GM13976 (cell line): ENCODE measurements around the gene ARHGEF18.
"Not testable (repeated sequence)": the region's sequence is repeated elsewhere in the genome, so short reads cannot be mapped to it uniquely, and the experiment has no call there.

Experiments used
- DNase-seq: peaks from one replicate; pipeline ENCODE4 v3.0.0; 2012; ENCODE audit warnings: low spot score
- in situ Hi-C: fragments of 300-500 bp; cut with MboI; formaldehyde crosslinking; loops from one replicate; pipeline ENCODE4 v1.12.0; 2022; ENCODE audit warnings: low sequenced_read_pairs, mixed read lengths, inconsistent platforms; ENCODE audit not compliant: unreplicated experiment
- TF ChIP-seq, protein P1 (sequence below): IDR thresholded peaks from 2 replicates; pipeline ENCODE4 v1.5.1; 2012; ENCODE audit warnings: borderline replicate concordance, mild to moderate bottlenecking; ENCODE audit not compliant: insufficient read depth; ENCODE audit errors: extremely low read depth, missing control alignments, control extremely low read depth

The ARHGEF18 gene

DNA sequence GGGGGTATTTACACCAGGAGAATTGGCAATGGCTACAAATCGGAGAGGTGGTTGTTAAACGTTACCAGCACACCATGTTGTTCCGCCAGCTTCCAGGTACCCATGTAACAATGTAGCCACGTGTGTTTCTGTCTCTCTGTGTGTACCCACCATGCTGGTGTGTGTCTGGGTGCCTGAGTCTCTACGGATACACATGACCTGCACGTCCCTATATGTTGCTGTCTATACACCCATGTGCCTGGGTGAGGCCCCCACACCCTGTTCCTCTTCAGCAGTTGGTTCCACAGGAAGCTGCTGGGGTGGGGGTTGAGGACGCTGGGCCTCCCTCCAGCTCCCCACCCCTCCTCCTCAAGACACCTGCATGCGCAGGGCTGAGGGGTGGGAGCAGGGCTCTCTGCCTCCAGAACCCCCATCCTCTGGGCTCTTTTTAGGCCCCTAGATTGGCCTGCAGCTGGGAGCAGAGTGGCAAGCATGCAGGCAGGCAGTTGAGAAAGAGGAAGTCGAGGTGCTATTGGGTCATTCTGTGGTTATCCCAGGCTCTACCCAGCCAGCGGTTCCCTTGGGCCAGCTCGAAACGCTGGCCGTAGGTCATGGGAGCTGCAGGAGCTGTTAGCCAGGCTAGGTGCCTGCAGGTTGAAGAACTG is at the start of gene ARHGEF18:
TSS of gene ARHGEF18 (plus strand) at position 351 of the 644 bp plus-strand sequence. CDS start 13,954 bp downstream, outside the sequence.
- in situ Hi-C loops, result loop anchor here (25.0 kb wide), 1 partner anchor 211 kb away; no protein-coding TSS in a partner anchor
- TF ChIP-seq, protein P1, sequence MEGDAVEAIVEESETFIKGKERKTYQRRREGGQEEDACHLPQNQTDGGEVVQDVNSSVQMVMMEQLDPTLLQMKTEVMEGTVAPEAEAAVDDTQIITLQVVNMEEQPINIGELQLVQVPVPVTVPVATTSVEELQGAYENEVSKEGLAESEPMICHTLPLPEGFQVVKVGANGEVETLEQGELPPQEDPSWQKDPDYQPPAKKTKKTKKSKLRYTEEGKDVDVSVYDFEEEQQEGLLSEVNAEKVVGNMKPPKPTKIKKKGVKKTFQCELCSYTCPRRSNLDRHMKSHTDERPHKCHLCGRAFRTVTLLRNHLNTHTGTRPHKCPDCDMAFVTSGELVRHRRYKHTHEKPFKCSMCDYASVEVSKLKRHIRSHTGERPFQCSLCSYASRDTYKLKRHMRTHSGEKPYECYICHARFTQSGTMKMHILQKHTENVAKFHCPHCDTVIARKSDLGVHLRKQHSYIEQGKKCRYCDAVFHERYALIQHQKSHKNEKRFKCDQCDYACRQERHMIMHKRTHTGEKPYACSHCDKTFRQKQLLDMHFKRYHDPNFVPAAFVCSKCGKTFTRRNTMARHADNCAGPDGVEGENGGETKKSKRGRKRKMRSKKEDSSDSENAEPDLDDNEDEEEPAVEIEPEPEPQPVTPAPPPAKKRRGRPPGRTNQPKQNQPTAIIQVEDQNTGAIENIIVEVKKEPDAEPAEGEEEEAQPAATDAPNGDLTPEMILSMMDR, result no peak
- DNase-seq, result peak; percentile 68

DNA sequence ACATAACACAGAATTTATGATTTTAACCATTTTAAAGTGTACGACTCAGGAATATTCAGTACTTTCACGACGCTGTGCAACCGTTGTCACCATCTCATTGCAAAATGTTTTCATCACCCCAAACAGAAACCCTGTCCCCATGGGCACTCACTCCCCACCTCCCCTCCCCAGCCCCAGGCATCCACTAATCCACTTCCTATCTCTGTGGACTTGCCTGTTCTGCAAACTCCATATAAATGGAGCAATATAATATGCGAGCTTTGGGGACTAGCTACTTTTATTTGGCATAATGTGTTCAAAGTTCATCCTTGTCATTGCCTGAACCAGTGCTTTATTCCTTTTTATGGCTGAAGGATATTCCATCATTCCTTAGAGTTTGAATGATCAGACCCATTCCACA is 47.2 kb upstream of the ARHGEF18 start:
- DNase-seq, result no peak
- in situ Hi-C loops, result no loop called here
- TF ChIP-seq, protein P1, result no peak

DNA sequence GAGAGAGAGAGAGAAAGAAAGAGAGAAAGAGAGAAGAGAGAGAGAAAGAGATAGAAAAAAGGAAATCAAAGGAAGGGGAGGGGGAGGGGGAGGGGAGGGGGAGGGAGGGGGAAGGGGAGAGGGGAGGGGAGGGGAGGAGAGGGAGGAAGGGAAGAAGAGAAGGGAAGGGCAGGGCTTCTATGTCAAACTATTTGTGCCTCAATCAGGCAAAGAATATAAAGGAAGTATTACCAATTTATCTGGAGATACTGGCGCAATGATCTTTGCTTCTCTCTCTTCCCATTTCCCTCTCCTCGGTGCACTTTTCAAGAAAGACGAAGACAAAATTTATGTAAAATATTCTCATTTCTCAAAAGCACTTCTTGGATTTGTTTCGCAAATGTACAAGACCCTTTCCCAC is 45.3 kb upstream of the ARHGEF18 start:
- in situ Hi-C loops, result no loop called here
- TF ChIP-seq, protein P1, result no peak
- DNase-seq, result no peak

DNA sequence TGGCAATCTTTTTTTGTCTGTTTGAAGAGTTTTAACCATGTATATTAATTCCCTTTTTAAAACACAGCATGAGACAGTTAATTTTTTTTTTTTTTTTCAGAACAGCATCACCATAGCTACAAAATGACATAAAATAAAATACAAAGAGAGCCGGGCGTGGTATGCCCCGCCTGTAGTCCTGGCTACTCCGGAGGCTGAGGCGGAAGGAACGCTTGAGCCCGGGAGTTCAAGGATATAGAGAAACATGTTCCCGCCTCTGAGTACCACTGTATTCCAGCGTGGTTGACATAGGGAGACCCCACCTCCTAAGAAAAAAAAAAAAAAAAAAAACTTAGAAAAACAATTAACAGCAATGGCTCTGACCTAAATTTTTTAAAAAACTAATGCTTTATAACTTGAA is 44.5 kb upstream of the ARHGEF18 start:
- in situ Hi-C loops, result no loop called here
- TF ChIP-seq, protein P1, result no peak
- no peak for DNase-seq

DNA sequence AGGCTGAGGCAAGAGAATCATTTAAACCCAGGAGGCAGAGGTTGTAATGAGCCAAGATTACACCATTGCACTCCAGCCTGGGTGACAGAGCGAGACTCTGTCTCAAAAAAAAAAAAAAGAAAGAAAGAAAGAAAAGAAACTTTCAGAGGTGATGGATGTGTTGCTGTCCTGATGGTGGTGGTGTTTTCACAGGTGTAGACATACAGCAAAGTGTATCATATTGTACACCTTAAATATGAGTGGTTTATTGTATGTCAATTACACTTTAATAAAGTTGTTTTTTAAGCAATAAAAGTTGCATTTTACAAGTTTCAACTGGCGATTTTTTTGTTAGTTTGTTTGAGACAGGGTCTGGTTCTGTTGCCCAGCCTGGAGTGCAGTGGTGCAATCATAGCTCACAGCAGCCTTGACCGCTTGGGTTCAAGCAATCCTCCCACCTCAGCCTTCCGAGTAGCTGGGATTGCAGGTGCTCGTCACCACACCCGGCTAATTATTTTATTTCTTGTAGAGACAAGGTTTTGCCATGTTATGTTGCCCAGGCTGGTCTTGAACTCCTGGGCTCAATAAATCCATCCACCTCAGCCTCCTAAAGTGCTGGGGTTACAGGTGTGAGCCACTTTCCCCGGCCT is 41.0 kb upstream of the ARHGEF18 start:
- in situ Hi-C loops, result no loop called here
- DNase-seq, result no peak
- TF ChIP-seq, protein P1, result no peak

DNA sequence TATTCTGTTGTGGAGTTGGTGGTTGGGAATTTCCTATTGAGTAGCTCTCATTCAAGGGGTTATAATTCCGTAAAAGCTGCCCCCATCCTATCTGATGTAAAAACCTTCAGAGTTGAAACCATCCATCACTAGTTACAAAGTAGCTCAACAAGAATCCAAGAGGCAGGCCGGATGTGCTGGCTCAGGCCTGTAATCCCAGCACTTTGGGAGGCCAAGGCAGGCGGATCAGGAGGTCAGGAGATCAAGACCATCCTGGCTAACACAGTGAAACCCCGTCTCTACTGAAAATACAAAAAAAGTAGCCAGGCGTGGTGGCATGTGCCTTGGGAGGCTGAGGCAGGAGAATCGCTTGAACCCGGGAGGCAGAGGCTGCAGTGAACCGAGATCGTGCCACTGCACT is 40.4 kb upstream of the ARHGEF18 start:
- in situ Hi-C loops, DNase-seq: not testable (repeated sequence)

DNA sequence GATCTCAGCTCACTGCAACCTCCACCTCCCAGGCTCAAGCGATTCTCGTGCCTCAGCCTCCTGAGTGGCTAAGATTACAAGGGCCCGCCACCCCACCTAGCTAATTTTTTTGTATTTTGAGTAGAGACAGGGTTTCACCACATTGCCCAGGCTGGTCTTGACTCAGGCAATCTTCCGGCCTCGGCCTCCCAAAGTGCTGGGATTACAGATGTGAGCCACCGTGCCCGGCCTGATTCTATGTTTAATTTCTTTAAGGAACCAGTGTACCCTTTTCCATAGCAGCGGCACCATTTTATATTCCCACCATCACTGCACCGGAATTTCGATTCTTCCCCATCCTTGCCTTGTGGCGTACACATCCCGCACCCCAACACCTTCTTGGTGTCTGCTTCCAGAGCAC is 36.8 kb upstream of the ARHGEF18 start:
- in situ Hi-C loops, result no loop called here
- TF ChIP-seq, protein P1, result no peak
- no peak for DNase-seq
